Uterus (tissue), 2 donors: ENCODE data around the gene TLE6.

Source experiments
- CTCF ChIP-seq, 4 experiments: fragments of 200-600 bp in 2 of 4; fragments of 450-650 bp in 2 of 4; sonication (generic) in 2 of 4; IDR thresholded peaks; one replicate each; pipeline ENCODE4 v1.5.1; 2016 to 2019; ENCODE audit warnings: antibody characterized with exemption in 4 of 4, mild to moderate bottlenecking in 2 of 4, moderate library complexity in 1 of 4
- POLR2A ChIP-seq, 2 donors: fragments of 450-650 bp; IDR thresholded peaks; one replicate each; pipeline ENCODE4 v1.6.1; 2016; ENCODE audit warnings: antibody characterized with exemption in 2 of 2, mild to moderate bottlenecking in 1 of 2, moderate library complexity in 1 of 2

DNA sequence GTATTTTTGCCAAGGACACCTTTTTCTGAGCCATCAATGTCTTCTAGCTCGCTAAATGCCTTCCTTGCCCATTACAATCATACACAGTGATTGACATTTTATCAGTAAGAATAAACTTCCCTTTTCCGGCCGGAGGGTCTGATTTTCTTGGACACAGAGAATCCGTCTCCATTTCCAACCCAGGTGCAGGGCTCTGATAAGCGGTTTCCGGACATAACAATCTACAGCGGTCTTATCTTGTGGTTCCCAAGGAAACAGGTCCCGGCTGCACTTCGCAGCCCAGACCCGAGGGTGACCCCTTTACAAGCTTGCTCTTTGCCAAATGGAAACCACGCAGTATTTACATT lies 27.5 kb upstream of the TLE6 start:
- TF ChIP-seq CTCF (IDR thresholded peaks at IDR 0.05) (no peak), POLR2A (IDR thresholded peaks at IDR 0.05) (no peak)
